Large intestine (tissue), 3 donors: ENCODE results near the gene ATP8A1. TPM values are rescaled to one million over a fixed set of nuclear protein-coding genes. Genes with fewer than 3 reads are reported as not detected.
"Not testable (repeated sequence)": the region's sequence is repeated elsewhere in the genome, so short reads cannot be mapped to it uniquely, and the experiment has no call there.

Source experiments
- DNase-seq, 2 donors: peaks; one replicate each; pipeline versions ENCODE4 v3.0.0 to v3.0.0-alpha.2; 2013
- H3K27ac ChIP-seq: one replicate; pipeline ENCODE4 v1.5.1; 2013; ENCODE audit warnings: low read length
- H3K27me3 ChIP-seq: 2 replicates; pipeline ENCODE4 v1.6.1; 2013; ENCODE audit warnings: low read length; ENCODE audit not compliant: control insufficient read depth, insufficient read depth
- H3K36me3 ChIP-seq: 2 replicates; pipeline ENCODE4 v1.6.1; 2013; ENCODE audit warnings: low read length; ENCODE audit not compliant: control insufficient read depth, insufficient read depth
- H3K4me1 ChIP-seq: one replicate; pipeline ENCODE4 v1.6.1; 2013; ENCODE audit warnings: low read length; ENCODE audit not compliant: control insufficient read depth, insufficient read depth
- H3K4me3 ChIP-seq: one replicate; pipeline ENCODE4 v1.5.1; 2013; ENCODE audit warnings: low read length
- H3K9me3 ChIP-seq: one replicate; pipeline ENCODE4 v1.6.1; 2013; ENCODE audit warnings: mild to moderate bottlenecking, low read depth, low read length, moderate library complexity; ENCODE audit not compliant: control insufficient read depth
- WGBS: methylation state at CpG from one replicate; pipeline ENCODE4 v1.1.5; 2013; ENCODE audit warnings: low lambda C conversion rate; ENCODE audit not compliant: insufficient coverage; 5-methylcytosine and 5-hydroxymethylcytosine counted together
- polyA plus RNA-seq: library from polyadenylated mRNA; unstranded; fragments of 120-200 nt; gene quantifications from one replicate; pipeline ENCODE4 v1.2.1, GENCODE V29; 2013

Gene ATP8A1
- polyA plus RNA-seq, 1 donor = 58.8 TPM

GRCh38 chr4:42390622-42391354 is 266.1 kb downstream of the ATP8A1 start:
- DNase-seq = no peak
- 57% methylated on average over 1 of the region's 10 CpGs for WGBS

GRCh38 chr4:42385516-42385915 is 271.4 kb downstream of the ATP8A1 start:
- no peaks in the 10 kb centered on the region for H3K36me3 ChIP-seq
- H3K4me3 ChIP-seq = no peak overlapping the region
- peaks cover 8% of the 10 kb centered on the region for H3K27me3 ChIP-seq
- no peaks in the 10 kb centered on the region for H3K4me1 ChIP-seq
- no peak for DNase-seq
- no peaks in the 10 kb centered on the region for H3K9me3 ChIP-seq
- 86% methylated on average over 1 of the region's 1 CpG for WGBS
- no peak overlapping the region for H3K27ac ChIP-seq

More at GRCh38 chr4:42390622-42391354, 266.1 kb downstream of the ATP8A1 start:
- Histone ChIP-seq H3K27ac (no peak overlapping the region), H3K9me3 (no peaks in the 10 kb centered on the region), H3K4me3 (no peak overlapping the region), H3K27me3 (peaks cover 18% of the 10 kb centered on the region), H3K4me1 (no peaks in the 10 kb centered on the region), H3K36me3 (no peaks in the 10 kb centered on the region)

GRCh38 chr4:42381666-42382065 is 275.2 kb downstream of the ATP8A1 start:
- no CpG with 5 or more reads among the region's 2 CpGs for WGBS

GRCh38 chr4:42377497-42377896 is 279.4 kb downstream of the ATP8A1 start:
- no peak overlapping the region for H3K27ac ChIP-seq
- DNase-seq = no peak
- H3K4me1 ChIP-seq = no peaks in the 10 kb centered on the region
- no peak overlapping the region for H3K4me3 ChIP-seq
- peaks cover 9% of the 10 kb centered on the region for H3K27me3 ChIP-seq
- no peaks in the 10 kb centered on the region for H3K36me3 ChIP-seq
- WGBS = 80% methylated on average over 1 of the region's 4 CpGs
- no peaks in the 10 kb centered on the region for H3K9me3 ChIP-seq

More at GRCh38 chr4:42381666-42382065, 275.2 kb downstream of the ATP8A1 start:
- no peak overlapping the region for H3K4me3 ChIP-seq
- DNase-seq = no peak
- peaks cover 8% of the 10 kb centered on the region for H3K27me3 ChIP-seq
- no peaks in the 10 kb centered on the region for H3K4me1 ChIP-seq
- no peaks in the 10 kb centered on the region for H3K9me3 ChIP-seq
- no peaks in the 10 kb centered on the region for H3K36me3 ChIP-seq
- no peak overlapping the region for H3K27ac ChIP-seq

- not testable (repeated sequence) for H3K4me1 ChIP-seq, DNase-seq, H3K4me3 ChIP-seq, H3K36me3 ChIP-seq, H3K9me3 ChIP-seq, H3K27ac ChIP-seq, H3K27me3 ChIP-seq
- WGBS = 94% methylated on average over 3 of the region's 6 CpGs
These were observed 284.6 kb downstream of the ATP8A1 start for GRCh38 chr4:42372303-42372702.

GRCh38 chr4:42371305-42372252 is 285.3 kb downstream of the ATP8A1 start:
- Histone ChIP-seq H3K4me1 (no peaks in the 10 kb centered on the region), H3K4me3 (no peak overlapping the region), H3K9me3 (peaks cover 4% of the 10 kb centered on the region), H3K27me3 (peaks cover 2% of the 10 kb centered on the region), H3K36me3 (no peaks in the 10 kb centered on the region), H3K27ac (no peak overlapping the region)
- WGBS = 33% methylated on average over 1 of the region's 2 CpGs
- DNase-seq = peak; percentile 9 to 23

GRCh38 chr4:42369489-42369888 is 287.4 kb downstream of the ATP8A1 start:
- no peak for DNase-seq
- Histone ChIP-seq H3K27me3 (no peaks in the 10 kb centered on the region), H3K27ac (no peak overlapping the region), H3K4me1 (no peaks in the 10 kb centered on the region), H3K9me3 (peaks cover 4% of the 10 kb centered on the region), H3K36me3 (no peaks in the 10 kb centered on the region), H3K4me3 (no peak overlapping the region)
- WGBS = no CpG with 5 or more reads among the region's 27 CpGs

GRCh38 chr4:42366959-42367358 is 289.9 kb downstream of the ATP8A1 start:
- Histone ChIP-seq H3K9me3 (peaks cover 4% of the 10 kb centered on the region), H3K36me3 (no peaks in the 10 kb centered on the region), H3K4me3 (no peak overlapping the region), H3K27me3 (peaks cover 3% of the 10 kb centered on the region), H3K4me1 (no peaks in the 10 kb centered on the region), H3K27ac (no peak overlapping the region)
- no CpG with 5 or more reads among the region's 1 CpG for WGBS
- no peak for DNase-seq

- peaks cover 1% of the 10 kb centered on the region for H3K9me3 ChIP-seq
- peaks cover 3% of the 10 kb centered on the region for H3K27me3 ChIP-seq
- H3K27ac ChIP-seq = no peak overlapping the region
- no peak for DNase-seq
- no peak overlapping the region for H3K4me3 ChIP-seq
- no peaks in the 10 kb centered on the region for H3K4me1 ChIP-seq
- no peaks in the 10 kb centered on the region for H3K36me3 ChIP-seq
These were observed 292.4 kb downstream of the ATP8A1 start for GRCh38 chr4:42364266-42365053.

GRCh38 chr4:42363614-42364013 is 293.3 kb downstream of the ATP8A1 start:
- WGBS = 80% methylated on average over 2 of the region's 3 CpGs
- no peak for DNase-seq
- H3K27me3 ChIP-seq = peaks cover 3% of the 10 kb centered on the region
- H3K4me1 ChIP-seq = no peaks in the 10 kb centered on the region
- H3K36me3 ChIP-seq = no peaks in the 10 kb centered on the region
- no peak overlapping the region for H3K27ac ChIP-seq
- no peak overlapping the region for H3K4me3 ChIP-seq
- no peaks in the 10 kb centered on the region for H3K9me3 ChIP-seq
